Nephron progenitor cell (in vitro differentiated cells): ENCODE results near the gene EDEM2.
A peak's percentile ranks its signal among the peaks of the same experiment; 100 is the strongest.
"Not testable (repeated sequence)": the region's sequence is repeated elsewhere in the genome, so short reads cannot be mapped to it uniquely, and the experiment has no call there.

ENCODE experiments used
- DNase-seq: peaks from one replicate; pipeline ENCODE4 v3.0.0; 2021
- H3K27ac Mint-ChIP-seq: 2 replicates; pipeline ENCODE4 v1.8.0; 2021; ENCODE audit warnings: mild to moderate bottlenecking, moderate library complexity, mixed read lengths
- H3K27me3 Mint-ChIP-seq: 2 replicates; pipeline ENCODE4 v1.8.0; 2021; ENCODE audit warnings: mild to moderate bottlenecking, low read depth, mixed read lengths; ENCODE audit not compliant: poor library complexity
- H3K36me3 Mint-ChIP-seq: 2 replicates; pipeline ENCODE4 v1.8.0; 2021; ENCODE audit warnings: low read depth, mixed read lengths
- H3K4me1 Mint-ChIP-seq: 2 replicates; pipeline ENCODE4 v1.8.0; 2021; ENCODE audit warnings: mixed read lengths
- H3K4me3 Mint-ChIP-seq: 2 replicates; pipeline ENCODE4 v1.8.0; 2021; ENCODE audit warnings: mild to moderate bottlenecking, moderate library complexity, mixed read lengths
- H3K9me3 Mint-ChIP-seq: 2 replicates; pipeline ENCODE4 v1.8.0; 2021; ENCODE audit warnings: mild to moderate bottlenecking, moderate library complexity, mixed read lengths
- TF ChIP-seq, protein P1 (sequence below): fragments of 200-600 bp; sonication (generic); IDR thresholded peaks from 2 replicates; pipeline ENCODE4 v1.5.0; 2021; ENCODE audit warnings: antibody characterized with exemption

Gene EDEM2

DNA sequence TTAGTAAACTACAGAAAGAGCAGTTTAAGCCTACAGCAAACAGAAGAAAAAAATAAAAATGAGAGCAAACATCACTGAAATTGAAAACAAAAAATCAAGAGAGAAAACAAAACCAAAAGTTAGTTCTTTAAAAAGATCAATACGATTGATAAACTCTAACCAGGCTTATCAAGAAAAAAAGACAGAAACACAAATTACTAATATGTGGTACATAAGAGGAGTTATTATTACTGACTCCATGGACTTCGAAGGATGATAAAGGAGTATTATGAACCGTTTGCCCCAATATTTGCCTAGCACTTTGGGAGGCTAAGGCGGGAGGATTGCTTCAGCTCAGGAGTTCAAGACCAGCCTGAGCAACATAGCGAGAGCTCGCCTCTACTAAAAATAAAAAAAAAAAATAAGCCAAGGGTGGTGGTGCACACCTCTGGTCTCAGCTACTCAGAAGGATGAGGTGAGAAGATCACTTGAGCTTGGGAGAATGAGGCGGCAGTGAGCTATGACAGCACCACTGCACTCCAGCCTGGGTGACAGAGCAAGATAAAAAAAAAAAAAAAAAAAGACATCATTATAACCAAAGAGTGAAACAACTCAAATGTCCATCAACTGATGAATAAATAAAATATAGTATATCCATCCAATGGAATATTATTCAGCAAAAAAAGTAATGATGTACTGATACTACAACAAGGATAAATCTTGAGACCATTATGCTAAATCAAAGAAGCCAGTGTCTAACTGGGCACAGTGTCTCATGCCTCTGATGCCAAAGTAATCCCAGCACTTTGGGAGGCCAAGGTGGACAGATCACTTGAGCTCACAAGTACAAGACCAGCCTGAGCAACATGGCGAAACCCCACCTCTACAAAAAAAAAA lies 67.4 kb downstream of the EDEM2 start:
- peaks cover 64% of the 10 kb centered on the region for H3K36me3 Mint-ChIP-seq
- TF ChIP-seq, protein P1, sequence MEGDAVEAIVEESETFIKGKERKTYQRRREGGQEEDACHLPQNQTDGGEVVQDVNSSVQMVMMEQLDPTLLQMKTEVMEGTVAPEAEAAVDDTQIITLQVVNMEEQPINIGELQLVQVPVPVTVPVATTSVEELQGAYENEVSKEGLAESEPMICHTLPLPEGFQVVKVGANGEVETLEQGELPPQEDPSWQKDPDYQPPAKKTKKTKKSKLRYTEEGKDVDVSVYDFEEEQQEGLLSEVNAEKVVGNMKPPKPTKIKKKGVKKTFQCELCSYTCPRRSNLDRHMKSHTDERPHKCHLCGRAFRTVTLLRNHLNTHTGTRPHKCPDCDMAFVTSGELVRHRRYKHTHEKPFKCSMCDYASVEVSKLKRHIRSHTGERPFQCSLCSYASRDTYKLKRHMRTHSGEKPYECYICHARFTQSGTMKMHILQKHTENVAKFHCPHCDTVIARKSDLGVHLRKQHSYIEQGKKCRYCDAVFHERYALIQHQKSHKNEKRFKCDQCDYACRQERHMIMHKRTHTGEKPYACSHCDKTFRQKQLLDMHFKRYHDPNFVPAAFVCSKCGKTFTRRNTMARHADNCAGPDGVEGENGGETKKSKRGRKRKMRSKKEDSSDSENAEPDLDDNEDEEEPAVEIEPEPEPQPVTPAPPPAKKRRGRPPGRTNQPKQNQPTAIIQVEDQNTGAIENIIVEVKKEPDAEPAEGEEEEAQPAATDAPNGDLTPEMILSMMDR, result no peak
- no peaks in the 10 kb centered on the region for H3K27me3 Mint-ChIP-seq
- H3K4me1 Mint-ChIP-seq, result no peaks in the 10 kb centered on the region
- peaks cover 49% of the 10 kb centered on the region for H3K9me3 Mint-ChIP-seq
- no peak overlapping the region for H3K27ac Mint-ChIP-seq
- H3K4me3 Mint-ChIP-seq, result no peak overlapping the region
- no peak for DNase-seq

- no peak overlapping the region for H3K4me3 Mint-ChIP-seq
- no peaks in the 10 kb centered on the region for H3K27me3 Mint-ChIP-seq
- H3K27ac Mint-ChIP-seq, result no peak overlapping the region
- TF ChIP-seq, protein P1, result no peak
- peaks cover 68% of the 10 kb centered on the region for H3K9me3 Mint-ChIP-seq
- no peaks in the 10 kb centered on the region for H3K4me1 Mint-ChIP-seq
- H3K36me3 Mint-ChIP-seq, result peaks cover 77% of the 10 kb centered on the region
- DNase-seq, result no peak
Measured at GRCh38 chr20:35077872-35078271, 69.3 kb downstream of the EDEM2 start.

DNA sequence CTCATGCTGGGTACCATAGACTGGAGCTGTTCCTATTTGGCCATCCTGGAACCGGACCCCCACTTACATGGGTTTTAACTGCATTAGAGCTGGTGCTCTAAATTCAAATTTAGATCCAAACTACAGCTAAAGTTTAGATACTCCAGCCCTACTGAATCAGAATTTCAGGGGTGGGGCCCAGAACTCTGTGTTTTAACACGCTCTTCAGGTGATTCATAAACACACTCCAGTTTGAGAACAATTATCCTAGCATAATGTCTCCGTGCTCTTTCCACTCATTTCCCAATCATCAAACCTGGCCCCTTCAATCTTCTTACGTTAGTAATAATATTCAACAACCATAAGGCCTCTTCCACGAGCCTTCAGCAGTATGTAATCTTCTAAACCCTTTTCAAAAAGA lies 69.8 kb downstream of the EDEM2 start:
- H3K27ac Mint-ChIP-seq, result no peak overlapping the region
- no peaks in the 10 kb centered on the region for H3K27me3 Mint-ChIP-seq
- H3K4me1 Mint-ChIP-seq, result no peaks in the 10 kb centered on the region
- TF ChIP-seq, protein P1, result no peak
- H3K4me3 Mint-ChIP-seq, result no peak overlapping the region
- DNase-seq, result no peak
- peaks cover 82% of the 10 kb centered on the region for H3K36me3 Mint-ChIP-seq
- peaks cover 73% of the 10 kb centered on the region for H3K9me3 Mint-ChIP-seq

DNA sequence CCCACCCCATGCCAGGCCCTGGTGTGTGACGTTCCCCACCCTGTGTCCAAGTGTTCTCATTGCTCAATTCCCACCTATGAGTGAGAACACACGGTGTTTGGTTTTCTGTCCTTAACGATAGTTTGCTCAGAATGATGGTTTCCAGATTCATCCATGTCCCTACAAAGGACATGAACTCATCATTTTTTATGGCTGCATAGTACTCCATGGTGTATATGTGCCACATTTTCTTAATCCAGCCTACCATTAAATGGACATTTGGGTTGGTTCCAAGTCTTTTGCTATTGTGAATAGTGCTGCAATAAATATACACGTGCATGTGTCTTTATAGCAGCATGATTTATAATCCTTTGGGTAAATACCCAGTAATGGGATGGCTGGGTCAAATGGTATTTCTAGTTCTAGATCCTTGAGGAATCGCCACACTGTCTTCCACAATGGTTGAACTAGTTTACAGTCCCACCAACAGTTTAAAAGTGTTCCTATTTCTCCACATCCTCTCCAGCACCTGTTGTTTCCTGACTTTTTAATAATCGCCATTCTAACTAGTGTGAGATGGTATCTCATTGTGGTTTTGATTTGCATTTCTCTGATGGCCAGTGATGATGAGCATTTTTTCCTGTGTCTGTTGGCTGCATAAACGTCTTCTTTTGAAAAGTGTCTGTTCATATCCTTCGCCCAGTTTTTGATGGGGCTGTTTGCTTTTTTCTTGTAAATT lies 75.5 kb downstream of the EDEM2 start:
- Mint-ChIP-seq H3K36me3 (peaks cover 88% of the 10 kb centered on the region), H3K9me3 (peaks cover 55% of the 10 kb centered on the region)
- not testable (repeated sequence) for H3K27ac Mint-ChIP-seq, H3K4me1 Mint-ChIP-seq, H3K27me3 Mint-ChIP-seq, H3K4me3 Mint-ChIP-seq, DNase-seq

DNA sequence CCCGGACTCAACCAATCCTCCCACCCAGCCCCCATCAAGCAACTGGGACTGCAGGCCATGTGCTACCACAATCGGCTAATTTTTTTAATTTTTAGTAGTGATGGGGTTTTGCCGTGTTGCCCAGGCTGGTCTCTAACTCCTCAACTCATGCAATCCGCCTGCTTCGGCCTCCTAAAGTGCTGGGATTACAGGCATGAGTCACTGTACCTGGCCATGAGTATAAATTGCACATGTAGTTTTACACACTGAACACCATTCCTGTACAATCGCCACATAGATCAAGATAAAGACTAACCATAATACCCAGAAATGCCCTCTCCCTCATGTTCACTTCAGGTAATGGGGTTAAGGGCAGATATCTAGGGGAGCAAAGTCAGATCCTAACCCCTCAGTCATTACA lies 80.9 kb downstream of the EDEM2 start:
- TF ChIP-seq, protein P1, result no peak
- Mint-ChIP-seq H3K4me3 (no peak overlapping the region), H3K27me3 (no peaks in the 10 kb centered on the region), H3K9me3 (peaks cover 5% of the 10 kb centered on the region), H3K4me1 (no peaks in the 10 kb centered on the region), H3K27ac (peak overlapping the region; percentile 39), H3K36me3 (peaks cover 63% of the 10 kb centered on the region)
- DNase-seq, result no peak
